ENCODE results near the gene FRMPD4.

GRCh38 chrX:12170755-12171154 is 32.5 kb downstream of the FRMPD4 start:
- no peak for TF ChIP-seq CTCF (IDR thresholded peaks at IDR 0.05; ENCODE audit: low read length)
- no peak for TF ChIP-seq EZH2phosphoT487 (IDR thresholded peaks at IDR 0.05; ENCODE audit: low read length)
- TF ChIP-seq EZH2 (optimal IDR thresholded peaks at IDR 0.05; ENCODE audit: low read depth, low read length), result no peak
